Fibroblast of skin of abdomen (primary cell): Measurements from ENCODE around the gene CYB5R3.
A peak's percentile ranks its signal among the peaks of the same experiment; 100 is the strongest.
"Not testable (repeated sequence)": the region's sequence is repeated elsewhere in the genome, so short reads cannot be mapped to it uniquely, and the experiment has no call there.

Experiments used
- DNase-seq: peaks from one replicate; pipeline ENCODE4 v3.0.0-alpha.2; 2013

Gene CYB5R3

GRCh38 chr22:42623301-42623751 lies 25.9 kb downstream of the CYB5R3 start:
- DNase-seq: no peak

DNA sequence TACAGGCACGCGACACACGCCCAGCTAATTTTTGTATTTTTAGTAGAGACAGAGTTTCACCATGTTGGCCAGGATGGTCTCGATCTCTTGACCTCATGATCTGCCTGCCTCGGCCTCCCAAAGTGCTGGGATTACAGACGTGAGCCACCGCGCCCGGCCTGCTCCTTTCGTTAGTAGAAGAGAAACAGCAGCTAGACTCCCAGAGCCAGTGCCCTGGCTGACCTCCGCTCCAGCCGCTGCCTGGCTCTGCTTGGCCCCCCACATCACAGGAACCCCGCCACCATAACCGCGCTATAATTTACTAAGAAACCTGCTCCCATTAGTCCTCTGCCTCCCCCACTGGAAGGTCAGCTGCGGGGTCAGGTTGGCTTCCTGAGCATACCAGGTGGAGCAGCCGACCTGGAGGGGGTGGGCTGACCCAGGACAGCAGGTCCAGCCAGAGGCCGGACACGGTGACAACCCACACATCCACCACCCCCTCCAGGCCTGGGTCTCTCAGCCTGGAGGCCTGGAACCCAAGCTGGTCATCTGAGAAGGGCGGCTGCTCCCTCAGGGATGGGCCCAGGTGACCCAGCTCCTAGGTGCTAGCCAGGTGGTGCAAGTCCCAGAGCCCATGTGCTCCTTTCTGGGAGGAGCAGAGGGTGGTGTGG lies 27.0 kb downstream of the CYB5R3 start:
- DNase-seq: no peak

DNA sequence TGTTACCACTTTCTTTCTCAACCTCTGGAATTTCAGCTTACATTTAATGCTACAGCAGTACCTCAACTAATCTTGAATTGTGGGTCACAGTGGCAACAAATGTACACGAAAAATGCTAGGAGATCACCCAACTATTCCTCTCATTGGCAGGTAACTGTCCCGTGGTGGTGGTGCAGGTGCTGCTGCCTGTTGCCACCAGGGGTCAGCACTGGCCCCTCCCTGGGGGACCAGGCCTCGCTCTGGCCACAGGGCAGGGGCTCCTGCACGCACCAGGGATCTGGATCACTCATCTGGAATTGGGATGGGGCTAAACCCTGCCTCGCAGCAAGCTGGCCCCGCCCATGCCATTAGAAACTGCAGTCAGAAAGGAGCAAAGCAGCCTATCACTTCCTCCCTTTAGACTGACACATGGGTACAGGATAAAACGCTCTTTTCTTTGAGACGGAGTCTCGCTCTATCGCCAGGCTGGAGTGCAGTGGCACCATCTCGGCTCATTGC lies 27.6 kb downstream of the CYB5R3 start:
- DNase-seq: peak; percentile 68

GRCh38 chr22:42620084-42620483 lies 29.1 kb downstream of the CYB5R3 start:
- no peak for DNase-seq

GRCh38 chr22:42619261-42620063 lies 29.7 kb downstream of the CYB5R3 start:
- DNase-seq: no peak

DNA sequence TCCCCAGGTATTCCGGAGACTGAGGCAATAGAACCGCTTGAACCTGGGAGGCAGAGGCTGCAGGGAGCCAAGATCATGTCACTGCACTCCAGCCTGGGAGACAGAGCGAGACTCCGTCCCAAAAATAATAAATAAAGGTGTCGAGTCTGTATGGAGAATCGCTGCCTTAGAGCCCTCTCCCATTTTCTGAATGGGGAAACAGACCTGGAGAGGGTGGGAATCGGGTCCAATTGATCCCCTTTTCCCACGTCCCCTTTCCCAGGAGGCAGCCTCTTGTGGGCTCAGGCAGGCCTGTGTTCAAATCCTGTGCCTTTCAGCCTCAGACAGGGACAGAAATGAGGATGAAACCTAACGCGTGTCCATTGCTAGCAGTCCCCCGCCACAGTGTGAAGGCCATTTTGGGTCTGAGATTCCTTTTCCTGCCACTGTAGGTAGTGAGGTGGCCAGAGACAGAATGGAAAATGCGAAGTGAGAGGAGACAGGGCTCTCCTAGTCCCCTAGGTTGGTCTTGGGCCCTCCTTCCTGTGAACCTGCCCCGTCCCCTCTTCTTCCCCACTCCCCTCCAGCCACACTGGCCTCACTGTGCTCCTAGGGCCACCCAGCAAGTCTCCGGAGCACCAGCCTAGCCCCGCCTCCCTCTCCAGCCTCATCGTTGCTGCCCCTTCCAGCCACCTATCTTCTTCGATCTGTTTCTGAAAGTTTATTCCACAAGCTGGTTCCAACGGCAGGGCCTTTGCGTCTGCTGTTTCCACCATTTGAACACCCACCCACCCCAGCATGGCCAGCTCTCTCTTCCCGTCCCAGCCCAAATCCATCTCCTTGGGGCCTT lies 31.8 kb downstream of the CYB5R3 start:
- no peak for DNase-seq

- not testable (repeated sequence) for DNase-seq
Observed at GRCh38 chr22:42615860-42616175, 33.4 kb downstream of the CYB5R3 start.

DNA sequence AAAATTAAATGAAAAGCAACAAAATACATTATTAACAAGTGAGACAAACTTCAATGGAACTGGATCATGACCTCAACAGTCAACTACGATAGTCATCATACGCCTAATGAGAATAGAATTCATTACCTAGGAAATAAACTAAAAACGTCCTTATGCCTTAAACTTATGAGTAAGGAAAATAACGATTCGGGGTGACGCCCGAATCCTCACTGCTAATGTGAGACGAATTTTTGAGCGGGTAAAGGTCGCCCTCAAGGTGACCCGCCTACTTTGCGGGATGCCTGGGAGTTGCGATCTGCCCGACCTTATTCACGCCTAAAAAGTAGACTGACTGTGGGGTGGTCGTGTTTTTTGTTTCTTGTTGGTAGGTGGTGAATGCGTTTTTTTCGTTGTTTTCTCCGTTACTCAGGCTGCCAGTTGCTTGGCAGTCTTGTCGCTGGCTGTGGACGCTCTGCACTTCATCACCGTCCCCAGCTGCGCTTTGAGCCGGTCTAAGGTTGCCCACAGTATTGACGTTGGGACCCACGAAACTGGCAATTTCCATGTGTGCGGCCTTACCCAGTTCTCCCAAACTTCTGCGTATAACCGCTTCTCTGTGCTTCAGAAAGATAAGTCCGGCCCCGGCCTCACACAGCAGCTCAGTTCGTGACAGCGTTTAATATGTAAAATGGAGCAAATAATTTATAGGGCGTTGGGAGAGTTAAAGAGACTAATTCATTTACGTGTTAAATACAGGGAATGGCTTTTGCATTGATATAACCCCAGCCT lies 33.9 kb downstream of the CYB5R3 start:
- DNase-seq: peak; percentile 100

- peak; percentile 99 for DNase-seq
Observed at GRCh38 chr22:42614312-42615091, 34.7 kb downstream of the CYB5R3 start, which contains the start of gene POLDIP3. Gene POLDIP3, minus strand, starts transcription at chr22:42614883. Its CDS starts 26 bp downstream, at chr22:42614857.

DNA sequence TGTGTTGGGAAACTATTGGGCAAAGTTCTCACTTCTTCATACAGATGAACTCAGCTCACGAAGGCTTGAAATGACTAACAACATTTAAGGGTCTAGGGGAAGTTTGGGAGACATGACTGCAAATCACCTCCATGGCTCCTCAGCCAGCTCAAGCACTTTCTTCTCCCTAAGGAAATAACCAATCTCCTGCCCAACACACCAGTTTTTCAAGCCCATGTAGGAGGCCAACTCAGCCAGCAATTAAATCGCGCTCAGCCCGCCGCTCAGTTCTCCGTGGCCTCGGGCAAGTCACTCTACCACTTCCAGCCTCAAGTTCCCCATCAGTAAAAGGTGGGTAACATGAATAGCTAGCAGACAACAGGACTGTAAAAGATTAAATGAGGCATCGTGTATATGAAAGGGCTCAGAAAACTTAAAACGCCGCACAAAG lies 35.3 kb downstream of the CYB5R3 start:
- no peak for DNase-seq

- DNase-seq: no peak
Observed at GRCh38 chr22:42612336-42612735, 36.9 kb downstream of the CYB5R3 start.

- no peak for DNase-seq
Observed at GRCh38 chr22:42611051-42611450, 38.1 kb downstream of the CYB5R3 start.

- no peak for DNase-seq
Observed at GRCh38 chr22:42610186-42610585, 39.0 kb downstream of the CYB5R3 start.

GRCh38 chr22:42608823-42609361 lies 40.3 kb downstream of the CYB5R3 start:
- DNase-seq: peak; percentile 73

- no peak for DNase-seq
Observed at GRCh38 chr22:42608136-42608822, 40.9 kb downstream of the CYB5R3 start.

- not testable (repeated sequence) for DNase-seq
Observed at GRCh38 chr22:42607641-42608040, 41.6 kb downstream of the CYB5R3 start.

- peak; percentile 41 for DNase-seq
Observed at GRCh38 chr22:42604403-42604802, 44.8 kb downstream of the CYB5R3 start.

GRCh38 chr22:42603427-42603826 lies 45.8 kb downstream of the CYB5R3 start:
- DNase-seq: no peak

DNA sequence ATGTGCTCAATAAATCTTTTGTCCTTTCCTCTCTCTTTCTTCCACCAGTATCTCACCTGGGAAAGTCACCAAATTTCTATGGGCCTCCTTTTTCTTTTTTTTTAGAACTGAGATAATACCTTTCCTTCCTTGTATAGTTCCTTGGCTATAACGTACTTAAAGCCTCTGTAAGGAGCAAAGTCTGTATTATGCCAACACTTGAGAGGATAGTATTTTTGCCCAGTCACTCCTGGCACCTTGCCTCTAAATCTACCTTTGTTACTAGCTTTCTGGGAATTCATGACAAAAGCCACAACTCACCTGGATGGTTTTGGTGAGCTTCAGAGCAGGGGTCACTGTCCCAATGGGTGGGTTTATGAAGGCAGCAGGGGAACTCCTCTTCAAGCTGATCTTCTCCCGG lies 46.7 kb downstream of the CYB5R3 start:
- no peak for DNase-seq

DNA sequence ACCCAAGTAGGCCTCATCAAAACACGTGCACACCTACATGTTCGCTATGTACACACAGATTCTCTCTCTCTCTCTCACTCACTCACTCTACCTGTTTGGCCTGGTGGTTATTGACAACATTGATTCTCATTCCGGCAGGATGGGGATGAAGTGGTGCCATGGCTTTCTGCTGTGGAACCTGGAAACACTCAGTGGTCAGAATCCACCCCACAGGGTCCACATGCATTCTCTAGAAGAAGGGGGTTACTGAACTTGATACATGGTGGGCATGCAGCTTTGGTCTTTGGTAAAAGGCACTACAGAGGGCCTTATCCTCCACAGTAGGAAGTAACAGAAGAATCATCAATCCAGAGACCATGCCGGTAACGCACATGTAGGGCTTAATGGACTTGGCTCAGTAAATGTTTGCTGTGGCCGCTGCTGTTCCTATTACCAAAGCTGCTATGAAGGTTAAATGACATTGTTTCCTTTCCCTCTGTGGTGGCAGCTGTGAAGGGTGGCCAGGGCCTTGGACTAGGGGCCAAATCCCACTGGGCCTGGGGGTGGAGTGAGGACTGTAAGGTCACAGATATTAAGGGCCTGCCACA lies 47.2 kb downstream of the CYB5R3 start:
- no peak for DNase-seq
